NCI-H69 (cell line): ENCODE measurements around the gene ZBTB5.
"Not testable (repeated sequence)": the region's sequence is repeated elsewhere in the genome, so short reads cannot be mapped to it uniquely, and the experiment has no call there.

Source experiments
- DNase-seq: peaks from one replicate; lab custom pipeline; 2025; lab: John Stamatoyannopoulos, UW

ZBTB5 gene, protein sequence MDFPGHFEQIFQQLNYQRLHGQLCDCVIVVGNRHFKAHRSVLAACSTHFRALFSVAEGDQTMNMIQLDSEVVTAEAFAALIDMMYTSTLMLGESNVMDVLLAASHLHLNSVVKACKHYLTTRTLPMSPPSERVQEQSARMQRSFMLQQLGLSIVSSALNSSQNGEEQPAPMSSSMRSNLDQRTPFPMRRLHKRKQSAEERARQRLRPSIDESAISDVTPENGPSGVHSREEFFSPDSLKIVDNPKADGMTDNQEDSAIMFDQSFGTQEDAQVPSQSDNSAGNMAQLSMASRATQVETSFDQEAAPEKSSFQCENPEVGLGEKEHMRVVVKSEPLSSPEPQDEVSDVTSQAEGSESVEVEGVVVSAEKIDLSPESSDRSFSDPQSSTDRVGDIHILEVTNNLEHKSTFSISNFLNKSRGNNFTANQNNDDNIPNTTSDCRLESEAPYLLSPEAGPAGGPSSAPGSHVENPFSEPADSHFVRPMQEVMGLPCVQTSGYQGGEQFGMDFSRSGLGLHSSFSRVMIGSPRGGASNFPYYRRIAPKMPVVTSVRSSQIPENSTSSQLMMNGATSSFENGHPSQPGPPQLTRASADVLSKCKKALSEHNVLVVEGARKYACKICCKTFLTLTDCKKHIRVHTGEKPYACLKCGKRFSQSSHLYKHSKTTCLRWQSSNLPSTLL

DNA sequence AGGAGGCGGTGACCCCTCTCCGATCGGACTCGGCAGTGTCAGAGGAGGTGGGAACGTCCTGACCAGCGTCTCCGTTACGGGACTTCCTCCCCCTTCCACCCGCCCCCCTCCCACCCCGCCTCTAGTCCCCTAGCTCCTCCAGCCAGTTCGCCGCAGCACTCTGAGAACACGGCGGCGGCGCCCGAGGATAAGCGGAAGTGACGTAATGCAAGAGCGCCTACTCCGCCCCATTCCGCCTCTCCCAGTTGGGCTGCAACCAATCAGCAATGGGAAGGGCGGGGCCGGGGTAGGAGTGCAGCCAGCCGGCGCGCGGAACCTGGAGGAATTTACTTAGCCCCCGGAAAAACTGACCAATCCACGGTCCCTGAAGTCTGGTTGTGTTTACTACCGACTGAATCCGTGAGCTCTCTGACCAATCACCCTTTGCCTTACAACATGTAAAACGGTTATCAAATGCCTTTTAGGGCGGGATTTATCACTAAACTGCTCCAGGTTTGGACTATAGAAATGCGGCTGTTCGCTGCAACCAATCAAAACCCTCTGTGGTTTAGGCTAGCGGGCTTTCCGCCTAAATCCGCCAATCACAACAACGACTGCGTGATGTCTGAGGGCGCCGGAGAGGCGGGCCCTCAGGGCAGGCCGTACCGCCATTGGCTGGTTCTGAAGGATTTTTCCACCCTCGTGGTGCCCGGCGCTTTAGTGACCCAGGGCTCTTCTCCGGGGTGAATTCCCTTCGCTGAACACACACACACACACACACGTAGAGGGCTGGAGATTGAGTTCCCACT lies at the start of gene ZBTB5:
ZBTB5 (minus strand) TSS at position 202 of the 788 bp plus-strand sequence. CDS start 22,899 bp downstream, outside the sequence.
- DNase-seq: peak; percentile 100

DNA sequence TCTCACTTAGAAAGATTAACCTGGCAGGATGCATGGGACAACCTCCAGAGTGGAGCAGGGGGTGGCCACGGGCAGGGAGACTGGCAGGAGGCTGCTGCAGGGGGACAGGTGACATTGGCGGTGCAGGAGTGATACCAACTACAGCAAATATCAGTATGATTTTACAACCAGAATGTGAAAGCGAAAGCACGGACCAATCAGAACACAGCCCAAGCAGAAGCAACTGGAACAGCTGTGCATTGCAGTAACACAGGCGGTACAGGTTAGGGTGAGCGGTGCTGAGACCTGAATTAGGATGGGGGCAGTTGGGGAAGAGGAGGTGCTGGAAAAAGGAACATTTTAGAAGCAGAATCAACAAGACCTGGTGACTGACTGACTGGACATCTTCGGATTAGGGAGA lies 49.7 kb upstream of the ZBTB5 start:
- no peak for DNase-seq

DNA sequence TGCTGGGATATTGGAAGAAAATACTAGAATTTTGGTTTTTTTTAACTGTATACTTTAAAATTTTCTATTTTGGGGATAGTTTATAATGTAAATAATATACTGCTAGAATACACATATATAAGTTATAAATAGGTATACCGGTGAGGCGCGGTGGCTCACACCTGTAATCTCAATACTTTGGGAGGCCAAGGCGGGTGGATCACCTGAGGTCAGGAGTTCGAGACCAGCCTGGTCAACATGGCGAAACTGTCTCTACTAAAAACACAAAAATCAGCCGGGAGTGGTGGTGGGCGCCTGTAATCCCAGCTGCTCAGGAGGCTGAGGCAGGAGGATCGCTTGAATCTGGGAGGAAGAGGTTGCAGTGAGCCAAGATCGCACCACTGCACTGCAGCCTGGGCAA lies 49.2 kb upstream of the ZBTB5 start:
- not testable (repeated sequence) for DNase-seq

DNA sequence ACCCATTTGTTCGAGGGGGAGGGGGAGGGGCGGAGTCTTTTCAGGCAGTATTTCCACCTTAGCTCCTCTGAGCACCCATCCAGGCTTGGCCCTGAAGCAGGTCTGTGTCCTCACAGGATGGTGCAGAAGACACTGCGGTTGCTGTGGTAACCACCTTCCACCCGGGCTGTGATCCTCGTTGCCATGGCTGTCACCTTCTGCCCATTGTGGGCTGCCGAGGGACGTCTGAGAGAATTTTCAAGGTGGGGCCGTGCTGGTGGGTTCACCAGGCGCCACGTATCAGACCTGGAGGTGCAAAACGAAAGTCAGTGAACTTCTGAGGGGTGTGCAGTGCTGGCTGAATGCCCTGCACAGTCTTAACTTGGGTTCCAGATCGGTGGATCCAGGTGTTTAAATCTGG lies 47.2 kb upstream of the ZBTB5 start:
- no peak for DNase-seq

DNA sequence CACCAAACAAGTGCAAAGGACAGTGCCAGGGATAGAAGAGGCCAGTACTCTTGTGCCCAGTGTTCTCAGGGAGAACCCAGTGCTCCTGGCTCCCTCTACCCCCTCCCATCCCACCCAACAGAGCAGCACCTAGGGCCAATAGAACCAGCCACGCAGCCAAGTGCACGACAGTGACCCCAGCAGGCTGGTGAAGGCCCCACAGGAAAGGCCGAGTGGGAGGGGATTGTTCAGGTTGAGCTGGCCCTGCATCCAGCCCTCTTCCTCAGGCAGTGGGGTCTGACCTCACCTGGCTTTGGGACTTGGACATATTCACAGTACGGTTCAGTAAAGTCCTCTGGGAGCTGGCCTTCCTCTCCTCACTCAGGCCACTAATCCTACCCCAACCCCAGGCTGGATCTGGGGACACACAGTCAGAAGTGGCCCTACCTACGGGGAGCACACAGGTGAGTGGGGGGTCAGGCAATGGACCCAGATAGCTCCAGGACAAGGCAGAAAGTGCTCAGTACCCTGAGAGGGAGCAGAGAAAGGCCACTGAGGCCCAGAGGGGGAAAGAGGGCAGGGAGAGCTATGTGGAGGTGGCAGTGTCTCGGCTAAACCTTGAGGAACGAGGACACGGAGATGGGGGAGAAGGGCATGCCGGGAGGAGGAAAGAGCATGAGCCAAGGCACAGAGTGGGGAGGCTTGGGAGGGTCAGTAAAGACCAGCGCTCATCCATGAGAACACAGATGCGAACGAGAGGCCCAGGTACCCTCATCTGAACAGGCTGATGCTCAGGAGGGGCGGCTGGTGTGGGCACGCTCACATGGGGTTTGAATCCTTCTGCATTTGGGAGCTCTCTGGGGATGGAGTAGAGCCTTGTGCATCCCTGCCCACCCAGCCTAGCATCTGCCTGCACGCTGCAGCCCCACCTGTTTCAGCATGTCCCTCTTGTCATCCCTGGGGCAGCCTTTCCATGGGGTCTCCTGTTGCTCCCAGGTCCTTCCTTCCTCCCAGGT lies 46.1 kb upstream of the ZBTB5 start:
- peak; percentile 61 for DNase-seq

DNA sequence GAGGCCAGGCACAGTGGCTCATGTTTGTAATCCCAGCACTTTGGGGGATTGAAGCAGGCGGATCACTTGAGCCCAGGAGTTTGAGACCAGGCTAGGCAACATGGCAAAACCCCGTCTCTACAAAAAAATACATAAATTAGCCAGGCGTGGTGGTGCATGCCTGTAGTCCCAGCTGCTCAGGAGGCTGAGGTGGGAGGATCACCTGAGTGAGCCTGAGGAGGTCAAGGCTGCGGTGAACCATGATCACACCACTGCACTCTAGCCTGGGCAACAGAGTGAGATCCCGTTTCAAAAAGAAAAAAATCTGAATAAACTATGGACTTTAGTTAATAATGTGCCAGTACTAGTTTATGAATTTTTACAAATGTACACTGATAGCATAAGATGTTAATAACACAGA lies 44.8 kb upstream of the ZBTB5 start:
- not testable (repeated sequence) for DNase-seq

DNA sequence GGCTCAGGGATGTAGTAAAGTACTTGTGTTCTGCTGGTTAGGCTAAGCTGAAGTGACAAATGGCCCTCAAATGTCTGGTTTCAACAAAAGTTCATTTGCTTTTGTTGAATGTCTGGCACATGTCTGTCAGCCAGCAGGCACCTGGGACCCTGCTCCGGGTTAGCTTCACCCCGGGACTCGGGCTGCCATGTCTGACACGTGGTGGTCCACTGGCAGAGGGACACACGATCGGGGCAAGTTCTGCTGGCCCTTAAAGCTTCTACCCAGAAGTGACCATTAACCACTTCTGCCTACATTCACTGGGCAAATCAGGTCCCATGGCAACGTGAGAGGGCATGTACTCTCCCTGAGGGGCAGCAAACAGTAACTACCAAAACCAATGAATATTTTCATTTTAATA lies 44.3 kb upstream of the ZBTB5 start:
- DNase-seq: no peak

DNA sequence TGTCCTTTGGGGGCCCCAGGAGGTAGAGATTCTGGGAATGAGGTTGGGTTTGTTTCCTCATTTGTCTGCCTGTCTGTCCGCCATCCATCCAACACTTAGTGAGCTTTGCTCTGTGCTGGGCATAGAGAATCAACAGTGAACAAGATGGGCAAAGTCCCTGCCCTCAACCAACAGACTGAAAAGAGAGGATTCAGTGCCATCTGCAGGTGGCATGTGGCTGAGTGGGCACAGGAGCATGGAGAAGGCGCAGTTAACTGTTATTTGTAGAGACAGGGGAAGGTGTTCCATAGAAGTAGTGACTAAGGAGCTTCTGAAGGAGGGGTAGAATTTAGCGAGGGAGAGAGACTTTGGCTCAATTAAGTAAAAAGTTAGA lies 43.6 kb upstream of the ZBTB5 start:
- DNase-seq: peak; percentile 11

DNA sequence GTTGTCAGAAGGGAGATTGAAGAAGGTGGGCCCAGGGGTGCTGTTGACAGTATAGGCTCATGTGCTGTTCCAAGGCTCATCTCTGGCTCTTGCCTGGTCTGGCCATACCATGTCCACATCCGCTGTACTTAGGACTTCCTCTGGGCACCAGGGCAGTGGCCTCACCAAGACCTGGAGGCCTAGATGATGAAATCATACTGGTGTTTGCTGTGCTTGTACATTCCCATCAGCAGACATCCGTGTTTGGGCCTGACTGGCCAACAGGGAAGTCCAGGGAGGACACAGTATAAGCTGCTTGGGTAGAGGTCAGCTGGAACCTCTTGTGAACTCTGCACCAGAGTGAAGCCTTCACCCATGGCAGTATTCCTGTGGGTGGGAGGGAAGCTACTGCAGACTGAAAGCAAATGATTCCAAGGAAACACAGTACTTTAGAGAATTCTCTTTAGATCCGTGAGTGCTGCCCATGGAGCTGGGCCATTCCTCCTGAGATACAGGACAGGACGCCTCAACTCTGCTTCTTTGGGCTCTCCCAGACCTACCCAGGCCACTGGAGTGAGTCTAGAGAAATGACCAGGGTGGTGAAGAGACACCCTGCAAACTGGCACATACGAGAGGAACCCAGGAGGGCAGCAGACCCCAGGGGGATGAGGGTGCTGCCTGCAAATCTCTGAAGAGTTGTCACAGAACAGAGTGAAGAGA lies 43.0 kb upstream of the ZBTB5 start:
- no peak for DNase-seq

DNA sequence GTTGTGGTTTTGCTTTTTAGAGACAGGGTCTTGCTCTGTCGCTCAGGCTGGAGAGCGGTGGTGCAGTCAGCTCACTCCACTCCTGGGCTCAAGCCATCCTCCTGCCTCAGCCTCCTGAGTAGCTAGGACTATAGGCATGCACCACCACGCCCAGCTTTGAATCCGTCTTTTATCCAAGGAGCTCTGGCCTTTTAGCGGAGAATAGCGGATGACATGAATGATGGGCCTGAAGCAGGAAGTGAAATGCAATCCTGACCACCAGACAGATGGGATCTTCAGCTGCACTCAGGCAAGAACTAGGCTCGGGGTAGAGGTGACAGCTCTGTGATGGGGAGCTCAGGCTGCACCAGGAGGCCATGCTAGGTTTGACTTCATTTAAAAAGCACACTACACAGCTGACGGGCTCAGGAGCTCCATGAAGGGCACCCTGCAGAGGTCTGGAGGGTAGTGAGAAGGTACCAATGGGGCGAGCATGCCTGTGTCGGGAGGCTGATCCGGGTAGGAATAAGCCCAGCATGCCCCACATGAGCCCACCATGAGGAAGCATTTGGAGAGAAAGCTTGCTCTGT lies 42.4 kb upstream of the ZBTB5 start:
- DNase-seq: no peak

DNA sequence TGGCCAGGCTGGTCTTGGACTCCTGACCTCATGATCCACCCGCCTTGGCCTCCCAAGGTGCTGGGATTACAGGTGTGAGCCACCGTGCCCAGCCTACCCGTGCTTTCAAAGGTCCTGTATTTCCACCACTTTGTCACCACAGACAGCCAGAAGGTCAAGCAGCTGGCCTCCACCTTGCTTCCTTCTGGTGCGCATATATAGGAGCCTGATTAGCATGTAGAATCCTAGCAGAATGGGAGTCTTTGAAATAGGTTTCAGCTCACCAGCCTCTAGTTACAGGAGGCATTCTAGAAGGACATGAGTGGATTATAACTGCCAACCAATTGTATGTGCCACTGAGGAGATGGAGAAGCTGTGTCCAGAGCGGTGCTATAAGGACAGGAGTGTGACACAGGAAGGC lies 39.4 kb upstream of the ZBTB5 start:
- no peak for DNase-seq

DNA sequence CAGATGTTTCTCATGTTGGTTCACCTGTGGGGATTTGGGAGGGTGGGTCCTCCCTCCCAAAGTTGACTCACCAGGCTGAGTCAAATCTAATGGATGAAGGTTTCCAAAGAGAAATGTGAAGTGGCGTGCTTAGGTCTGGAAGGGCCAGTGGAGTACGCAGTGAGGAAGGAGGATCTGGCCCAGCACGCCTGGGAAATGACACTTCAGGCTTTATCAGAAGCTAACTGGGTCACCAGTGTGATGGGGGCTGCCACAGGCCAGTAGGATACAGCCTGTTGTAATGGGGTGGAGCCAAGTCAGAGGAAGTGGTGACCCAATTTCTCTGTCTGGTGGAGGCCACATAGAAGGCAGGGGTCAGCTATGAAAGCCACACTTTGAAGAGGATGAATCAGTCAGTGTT lies 38.5 kb upstream of the ZBTB5 start:
- no peak for DNase-seq

DNA sequence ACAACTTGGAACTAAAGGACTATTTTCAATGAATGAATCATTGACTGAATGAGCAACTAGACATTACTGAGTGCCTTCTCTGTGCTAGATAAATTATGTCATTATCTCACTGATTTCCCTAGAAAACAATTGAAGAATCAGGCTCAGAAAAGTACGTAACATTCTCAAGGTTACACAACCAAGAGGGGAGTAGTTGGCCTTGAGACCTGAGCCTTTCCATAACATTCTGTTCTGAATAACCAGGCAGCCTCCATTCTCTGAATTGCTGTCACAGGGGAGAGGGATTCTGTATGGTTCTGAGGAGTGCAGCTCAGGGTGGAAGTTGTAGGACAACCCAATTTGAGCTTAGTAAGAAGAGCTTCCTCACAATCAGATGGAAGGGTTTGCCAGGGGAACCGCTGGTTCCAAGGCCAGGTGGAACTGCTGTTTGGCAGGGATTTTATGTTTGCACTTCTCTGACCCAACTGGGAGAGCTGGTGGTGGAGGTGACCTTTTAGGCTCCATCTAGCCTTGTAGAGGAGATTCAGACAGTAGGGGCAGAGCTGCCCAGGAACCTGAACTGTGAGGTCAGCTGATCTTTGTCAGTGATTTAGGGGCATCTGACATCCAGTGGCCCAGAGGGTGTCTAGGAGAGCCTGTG lies 36.8 kb upstream of the ZBTB5 start:
- DNase-seq: no peak

DNA sequence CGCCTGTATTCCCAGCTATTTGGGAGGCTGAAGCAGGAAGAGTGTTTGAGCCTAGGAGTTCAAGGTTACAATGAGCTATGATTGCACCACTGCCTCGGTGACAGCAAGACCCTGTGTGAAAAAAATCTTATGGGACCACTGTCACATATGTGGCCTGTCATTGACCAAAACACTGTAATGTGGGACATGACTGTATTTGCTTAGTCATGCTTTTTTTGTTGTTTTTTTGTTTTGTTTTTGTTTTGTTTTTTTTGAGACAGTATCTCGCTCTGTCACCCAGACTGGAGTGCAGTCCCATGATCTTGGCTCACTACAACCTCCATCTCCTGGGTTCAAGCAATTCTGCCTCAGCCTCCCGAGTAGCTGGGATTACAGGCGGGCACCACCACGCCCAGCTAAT lies 34.0 kb upstream of the ZBTB5 start:
- DNase-seq: no peak

DNA sequence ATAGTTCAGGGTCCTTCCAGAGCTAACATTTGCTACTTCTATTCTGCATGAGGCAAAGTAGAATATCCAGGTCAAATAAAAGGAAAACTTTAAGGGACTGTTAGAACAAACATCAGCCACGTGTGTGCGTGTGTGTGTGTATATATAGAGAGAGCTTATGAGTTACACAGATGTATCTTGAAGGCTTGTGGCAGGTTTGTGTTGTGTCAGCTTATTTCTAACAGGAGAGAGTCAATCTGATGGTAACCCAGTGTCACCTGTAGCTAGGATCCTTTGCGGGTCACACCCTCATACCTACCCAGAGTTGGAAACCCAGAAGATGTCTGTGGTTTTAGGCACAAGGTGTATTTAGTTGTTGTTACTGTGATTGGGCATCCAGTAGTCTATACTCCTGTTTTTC lies 33.2 kb upstream of the ZBTB5 start:
- no peak for DNase-seq

DNA sequence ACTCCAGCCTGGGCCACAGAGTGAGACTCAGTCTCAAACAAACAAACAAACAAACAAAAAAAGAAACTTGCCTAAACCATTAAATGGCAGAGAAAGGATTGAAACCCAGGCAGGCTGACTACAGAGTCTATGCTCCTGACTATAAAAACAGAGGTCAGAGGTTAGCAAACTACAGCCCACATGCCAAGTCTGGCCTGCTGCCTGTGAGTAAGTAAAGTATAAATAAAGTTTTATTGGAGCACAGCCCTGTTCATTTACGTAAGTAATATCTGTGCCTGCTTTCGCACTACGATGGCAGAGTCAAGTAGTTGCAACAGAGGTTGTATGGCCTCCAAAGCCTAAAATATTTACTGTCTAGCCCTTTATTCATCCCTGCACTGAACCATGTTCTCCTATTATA lies 32.1 kb upstream of the ZBTB5 start:
- DNase-seq: no peak

DNA sequence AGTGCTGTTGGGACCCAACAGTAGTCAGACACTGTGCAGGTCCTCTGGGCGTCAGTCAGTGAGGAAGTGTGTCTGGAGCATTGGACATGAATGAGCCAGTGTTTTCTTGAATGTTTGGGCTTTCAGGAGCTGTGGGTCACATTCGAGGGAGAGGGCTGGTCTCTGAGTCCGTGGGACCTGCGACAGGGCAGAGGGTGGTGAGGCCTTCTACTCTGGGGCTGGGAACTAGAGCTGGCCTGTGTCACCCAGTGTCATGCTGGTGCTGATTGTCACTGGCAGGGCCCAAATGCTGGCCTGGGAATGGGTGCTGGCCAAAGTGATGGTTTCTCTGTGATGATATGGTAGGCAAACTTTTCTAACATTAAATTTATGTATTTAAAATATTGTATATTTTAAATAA lies 30.8 kb upstream of the ZBTB5 start:
- DNase-seq: no peak

DNA sequence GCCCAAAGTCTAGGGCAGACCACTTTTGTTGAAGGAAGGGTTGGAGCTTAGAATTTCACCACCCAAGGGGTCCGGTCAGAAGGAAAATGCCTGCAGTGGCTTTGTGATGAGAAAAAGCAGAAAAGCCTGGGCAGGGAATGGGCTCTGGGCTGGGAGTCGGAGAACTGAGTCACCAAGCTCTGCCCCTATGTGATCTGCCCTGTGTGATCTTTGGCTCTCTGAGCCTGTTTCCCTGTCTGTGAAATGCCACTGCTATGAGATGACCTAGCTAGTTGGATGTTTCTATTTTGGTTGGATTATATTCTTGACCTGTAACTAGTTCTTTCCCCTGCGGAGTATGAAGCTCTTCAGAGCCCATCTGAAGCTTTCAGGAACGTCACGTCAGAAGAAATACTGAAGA lies 30.3 kb upstream of the ZBTB5 start:
- DNase-seq: no peak

DNA sequence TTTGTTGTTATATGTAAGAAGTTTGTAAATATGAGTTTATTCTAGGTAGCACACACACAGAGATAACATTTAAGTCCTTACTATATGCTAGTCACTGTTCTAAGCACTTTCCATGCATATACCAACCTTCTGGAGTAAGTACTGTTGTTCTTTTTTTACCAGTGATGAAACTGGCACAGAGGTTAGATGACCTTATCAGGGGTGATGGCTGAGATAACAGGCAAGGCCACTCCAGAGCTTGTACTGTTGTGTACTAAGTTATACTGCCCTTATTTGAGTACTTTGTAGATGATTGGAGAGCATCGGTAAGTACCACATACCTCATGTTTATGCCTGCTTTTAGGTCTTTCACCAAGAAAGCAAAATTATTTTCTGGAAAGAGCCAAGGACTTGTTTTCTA lies 26.7 kb upstream of the ZBTB5 start:
- no peak for DNase-seq
